Lower lobe of right lung (tissue), 2 donors: Measurements from ENCODE around the gene PTPRG. TPM values are rescaled to one million over a fixed set of nuclear protein-coding genes. Genes with fewer than 3 reads are reported as not detected.

Source experiments
- ATAC-seq, 2 donors: fragments of 200-7000 bp; cut with Tn5 transposase; one replicate each; pipeline ENCODE4 v1.9.1; 2020 to 2022; ENCODE audit warnings: mild to moderate bottlenecking in 2 of 2, moderate library complexity in 2 of 2
- DNase-seq: peaks from one replicate; pipeline ENCODE4 v3.0.0-alpha.2; 2020
- H3K27ac ChIP-seq: fragments of 200-600 bp; one replicate; pipeline ENCODE4 v1.8.0; 2022
- H3K27me3 ChIP-seq: fragments of 200-600 bp; one replicate; pipeline ENCODE4 v1.8.0; 2022; ENCODE audit warnings: low read depth
- H3K36me3 ChIP-seq: fragments of 200-600 bp; one replicate; pipeline ENCODE4 v1.8.0; 2022; ENCODE audit warnings: mild to moderate bottlenecking
- H3K4me1 ChIP-seq: fragments of 200-600 bp; one replicate; pipeline ENCODE4 v1.8.0; 2022
- H3K4me3 ChIP-seq: fragments of 200-600 bp; one replicate; pipeline ENCODE4 v1.8.0; 2022; ENCODE audit warnings: mild to moderate bottlenecking
- H3K9me3 ChIP-seq: fragments of 200-600 bp; one replicate; pipeline ENCODE4 v1.8.0; 2022
- CTCF ChIP-seq: fragments of 200-600 bp; IDR thresholded peaks from one replicate; pipeline ENCODE4 v1.8.0; 2022; ENCODE audit warnings: antibody characterized with exemption, mild to moderate bottlenecking
- intact Hi-C: fragments of 100-400 bp; cut with DNase I; formaldehyde crosslinking; loops from one replicate; pipeline ENCODE4 v1.11.0; 2022
- total RNA-seq: library from RNA; stranded (reverse); fragmentation: NEBNext Ultra II Directional; extraction: Animal tissue kit (Norgen Biotek cat#: 25700); gene quantifications from one replicate; pipeline ENCODE4 v1.2.1, GENCODE V29; 2021
- donor health status: DM: no; HTN: yes; CAD: no; lungs with severe emphysema.

Gene PTPRG
- total RNA-seq, 1 donor from 2014 or later = 67.6 TPM

DNA sequence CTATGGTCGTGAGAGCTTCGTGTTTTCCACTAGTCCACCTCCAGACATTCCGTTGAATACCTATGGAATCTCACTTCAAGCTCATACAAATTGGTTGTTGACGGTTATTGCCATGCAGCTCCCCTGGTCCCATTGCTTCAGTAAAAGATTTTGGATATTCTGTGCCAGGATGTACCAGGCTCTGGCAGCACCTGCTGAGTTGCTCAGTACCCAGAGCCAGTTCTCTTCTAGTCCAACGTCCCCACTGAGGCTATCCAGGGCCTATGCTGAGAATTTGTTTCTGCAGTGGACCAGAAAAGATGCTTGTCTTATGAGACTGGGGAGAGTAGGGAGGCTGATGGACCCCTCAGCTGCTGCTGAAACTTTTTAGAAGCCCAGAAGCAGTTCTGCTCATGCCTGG lies 533.1 kb downstream of the PTPRG start:
- Histone ChIP-seq H3K27ac (no peak overlapping the region), H3K36me3 (no peaks in the 10 kb centered on the region), H3K9me3 (no peaks in the 10 kb centered on the region), H3K4me3 (no peak overlapping the region), H3K27me3 (no peaks in the 10 kb centered on the region), H3K4me1 (no peaks in the 10 kb centered on the region)
- DNase-seq (no peak), ATAC-seq (no peak)
- intact Hi-C loops = no loop called here
- no peak for TF ChIP-seq CTCF

DNA sequence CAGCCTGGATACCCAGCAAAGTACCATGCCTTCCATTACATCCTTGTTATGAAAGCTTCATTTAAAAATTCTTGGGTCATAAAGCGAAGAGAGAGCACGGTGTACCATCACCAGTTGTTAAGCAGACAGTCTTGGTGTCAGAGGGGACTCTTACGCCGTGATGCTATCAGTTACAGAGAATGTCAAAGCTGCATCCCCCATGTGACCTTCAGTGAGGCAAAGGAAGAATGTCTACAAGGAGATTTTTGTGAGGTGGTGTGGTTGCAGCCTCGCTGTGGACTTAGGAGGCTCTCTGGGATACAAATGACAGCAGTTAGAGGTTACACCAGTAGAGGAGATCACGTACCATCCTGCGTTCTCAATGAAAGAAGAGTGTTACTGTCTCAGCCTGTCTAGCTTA lies 533.7 kb downstream of the PTPRG start:
- no peaks in the 10 kb centered on the region for H3K9me3 ChIP-seq
- H3K27me3 ChIP-seq = no peaks in the 10 kb centered on the region
- intact Hi-C loops = no loop called here
- H3K4me1 ChIP-seq = no peaks in the 10 kb centered on the region
- ATAC-seq (no peak), DNase-seq (no peak)
- H3K4me3 ChIP-seq = no peak overlapping the region
- H3K36me3 ChIP-seq = no peaks in the 10 kb centered on the region
- no peak overlapping the region for H3K27ac ChIP-seq
- no peak for TF ChIP-seq CTCF

DNA sequence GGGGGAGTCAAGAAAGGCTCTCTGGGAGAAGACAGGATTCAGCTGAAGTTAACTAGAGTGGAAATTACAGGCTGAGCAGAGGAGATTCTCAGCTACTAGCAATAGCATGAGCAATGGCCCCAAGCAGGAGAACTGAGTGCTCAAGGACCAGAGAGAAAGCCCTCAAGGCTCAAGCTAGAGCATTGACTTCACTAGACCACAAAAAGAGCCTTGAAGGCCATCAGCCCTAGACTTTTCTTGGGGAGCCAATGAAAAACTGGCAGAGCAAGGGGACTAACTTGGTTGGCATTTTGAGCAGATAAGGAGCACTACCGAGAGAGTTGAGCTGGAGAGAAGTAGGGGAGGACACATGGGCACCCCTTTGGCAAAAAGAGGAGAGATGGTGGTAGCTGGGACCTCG lies 534.4 kb downstream of the PTPRG start:
- H3K36me3 ChIP-seq = no peaks in the 10 kb centered on the region
- no peak for DNase-seq
- H3K4me1 ChIP-seq = no peaks in the 10 kb centered on the region
- no peak for ATAC-seq
- no peak overlapping the region for H3K4me3 ChIP-seq
- no peak overlapping the region for H3K27ac ChIP-seq
- H3K9me3 ChIP-seq = no peaks in the 10 kb centered on the region
- TF ChIP-seq CTCF = no peak
- intact Hi-C loops = no loop called here
- H3K27me3 ChIP-seq = no peaks in the 10 kb centered on the region

DNA sequence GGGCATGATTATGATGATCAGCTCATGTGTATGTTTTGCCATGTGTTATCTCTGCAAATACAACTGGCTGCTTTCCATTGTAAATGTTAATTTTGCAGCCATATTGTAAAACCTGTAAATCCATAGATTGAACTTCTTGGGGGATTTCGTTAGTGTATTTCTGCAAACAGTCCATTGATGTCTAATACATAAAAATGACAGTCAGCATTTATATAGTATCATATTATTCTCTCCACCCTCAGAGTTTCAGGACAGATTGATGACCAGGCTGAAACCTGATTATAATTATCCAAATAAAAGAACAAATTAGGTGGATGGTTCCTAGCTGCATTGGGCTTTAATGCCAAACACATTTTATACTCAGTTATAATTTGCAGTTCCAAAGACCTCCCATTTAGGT lies 535.1 kb downstream of the PTPRG start:
- intact Hi-C loops = no loop called here
- no peaks in the 10 kb centered on the region for H3K4me1 ChIP-seq
- no peaks in the 10 kb centered on the region for H3K27me3 ChIP-seq
- H3K4me3 ChIP-seq = no peak overlapping the region
- no peak for DNase-seq
- TF ChIP-seq CTCF = no peak
- no peak overlapping the region for H3K27ac ChIP-seq
- ATAC-seq = no peak
- no peaks in the 10 kb centered on the region for H3K36me3 ChIP-seq
- no peaks in the 10 kb centered on the region for H3K9me3 ChIP-seq

GRCh38 chr3:62097121-62097520 lies 535.8 kb downstream of the PTPRG start:
- Histone ChIP-seq H3K4me3 (no peak overlapping the region), H3K4me1 (no peaks in the 10 kb centered on the region), H3K27me3 (no peaks in the 10 kb centered on the region), H3K9me3 (no peaks in the 10 kb centered on the region), H3K36me3 (no peaks in the 10 kb centered on the region), H3K27ac (no peak overlapping the region)
- TF ChIP-seq CTCF = no peak
- ATAC-seq (no peak), DNase-seq (no peak)
- intact Hi-C loops = no loop called here
